PC-3 (cell line): Measurements from ENCODE around the gene TTC39A.

Source experiments
- CTCF ChIP-seq: fragments of 300-600 bp; sonication (generic); conservative IDR thresholded peaks from 2 replicates; pipeline ENCODE4 v1.5.1; 2017; ENCODE audit warnings: antibody characterized with exemption, low read depth, mild to moderate bottlenecking, low read length
- EZH2 ChIP-seq: fragments of 300-600 bp; sonication (generic); IDR thresholded peaks from one replicate; pipeline ENCODE4 v1.6.1; 2017; ENCODE audit warnings: antibody characterized with exemption, mild to moderate bottlenecking, low read length; ENCODE audit not compliant: unreplicated experiment

- no peak for TF ChIP-seq EZH2
- TF ChIP-seq CTCF, result no peak
Measured at GRCh38 chr1:51365774-51366173, 35.4 kb upstream of the TTC39A start.
